Measurements from ENCODE around the gene ART1. TPM values are rescaled to one million over a fixed set of nuclear protein-coding genes. Genes with fewer than 3 reads are reported as not detected.

The ART1 gene
- total RNA-seq, 1 experiment from 2014 or later = not detected

DNA sequence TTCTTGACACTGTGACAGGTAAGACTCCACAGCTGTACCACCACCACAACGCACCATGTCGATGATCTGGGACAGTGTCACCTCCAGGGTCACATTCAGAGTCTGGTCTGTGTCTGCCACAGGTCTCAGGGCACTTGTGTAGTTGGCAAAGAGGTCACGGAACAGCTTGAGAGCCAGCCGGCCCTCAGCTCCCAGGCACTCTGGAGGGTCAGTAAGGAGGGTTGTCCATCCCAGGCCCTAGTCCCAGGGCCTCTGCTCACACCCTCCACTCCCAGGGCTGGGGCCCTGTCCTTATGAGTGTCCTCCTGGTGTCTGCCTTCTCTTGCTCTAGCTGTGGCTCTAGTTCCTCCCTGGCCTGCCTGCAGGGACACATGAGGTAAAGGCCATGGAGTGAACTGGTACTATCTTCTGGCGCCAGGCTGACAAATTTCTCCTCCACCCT, 24.8 kb downstream of the ART1 start (continued):
- TF ChIP-seq, protein P1, sequence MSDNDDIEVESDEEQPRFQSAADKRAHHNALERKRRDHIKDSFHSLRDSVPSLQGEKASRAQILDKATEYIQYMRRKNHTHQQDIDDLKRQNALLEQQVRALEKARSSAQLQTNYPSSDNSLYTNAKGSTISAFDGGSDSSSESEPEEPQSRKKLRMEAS (CRISPR knock-in tag; IDR thresholded peaks at IDR 0.05) = no peak
- no peak for TF ChIP-seq CREB1 (CRISPR knock-in tag; IDR thresholded peaks at IDR 0.05)
- no peak for TF ChIP-seq RELA (CRISPR knock-in tag; IDR thresholded peaks at IDR 0.05; ENCODE audit: borderline replicate concordance)

DNA sequence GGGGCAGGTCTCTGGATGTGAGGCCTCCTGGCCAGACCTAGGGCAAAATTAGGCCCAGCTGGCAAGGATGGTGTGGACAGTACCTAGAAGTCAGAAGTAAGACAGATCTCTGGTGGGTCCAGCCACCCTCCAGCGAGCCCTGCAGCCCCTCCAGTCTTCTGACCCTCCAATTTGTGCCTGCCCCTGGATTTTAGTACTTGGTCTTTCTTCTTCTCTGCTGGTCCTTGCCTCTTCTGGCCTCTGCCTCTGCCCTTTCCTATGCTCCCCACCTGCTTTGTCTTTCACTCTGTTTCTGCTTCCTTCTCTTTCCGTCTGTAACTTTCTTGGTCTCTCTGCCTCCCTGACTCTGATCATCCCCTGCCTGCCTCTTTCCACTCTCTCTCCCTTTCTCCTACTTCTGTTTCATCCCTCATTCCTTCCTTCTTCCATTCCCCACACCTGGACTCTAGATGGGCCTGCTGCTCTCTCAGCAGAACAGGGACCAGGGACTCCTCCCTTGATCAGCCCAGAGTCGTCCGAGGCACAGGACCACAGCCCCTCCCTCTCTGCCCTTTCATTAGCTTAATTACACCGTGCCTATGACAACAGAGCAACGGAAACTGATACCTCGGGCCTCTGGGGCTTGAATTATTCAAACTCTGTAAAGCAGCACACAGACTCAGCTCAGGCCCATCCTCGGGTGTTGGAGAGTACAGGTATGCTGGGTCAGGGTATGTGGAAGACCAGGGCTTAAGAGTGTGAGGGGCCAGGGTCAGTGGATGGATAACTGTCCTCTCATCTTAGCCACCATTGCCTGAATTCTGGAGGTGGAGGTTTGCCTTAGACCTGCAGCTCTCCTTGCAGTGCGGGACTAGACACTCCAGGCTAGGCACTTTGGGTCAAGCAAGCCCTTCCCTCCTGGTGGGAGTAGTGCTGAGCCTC, 26.7 kb downstream of the ART1 start, which contains the start of gene CHRNA10:
TSS of gene CHRNA10 (minus strand) at position 51 of the 921 bp plus-strand sequence. CDS start 72 bp downstream, outside the sequence.
- Mint-ChIP-seq H3K4me1 (peaks cover 3% of the 10 kb centered on the region; the same call in 1 of the 2 replicates), H3K27ac (peak within 1 kb of the TSS; percentile 69), H3K4me3 (no peak within 1 kb of the TSS), H3K9me3 (no peaks in the 10 kb centered on the region), H3K36me3 (peaks cover 31% of the 10 kb centered on the region), H3K27me3 (ENCODE audit: low read depth) (no peaks in the 10 kb centered on the region)
- CTCF ChIA-PET = interaction anchor here (1.2 kb wide), 1 partner anchor 29 kb away, joined by 3 read pairs; no protein-coding TSS in a partner anchor
- DNase-seq (ENCODE audit: low spot score) = no peak
- no peak for TF ChIP-seq ZNF416 (CRISPR knock-in tag; IDR thresholded peaks at IDR 0.05)
- no peak for TF ChIP-seq ATF1 (CRISPR knock-in tag; IDR thresholded peaks at IDR 0.05)
- TF ChIP-seq RORB (CRISPR knock-in tag; IDR thresholded peaks at IDR 0.05) = no peak
- TF ChIP-seq, protein P2, sequence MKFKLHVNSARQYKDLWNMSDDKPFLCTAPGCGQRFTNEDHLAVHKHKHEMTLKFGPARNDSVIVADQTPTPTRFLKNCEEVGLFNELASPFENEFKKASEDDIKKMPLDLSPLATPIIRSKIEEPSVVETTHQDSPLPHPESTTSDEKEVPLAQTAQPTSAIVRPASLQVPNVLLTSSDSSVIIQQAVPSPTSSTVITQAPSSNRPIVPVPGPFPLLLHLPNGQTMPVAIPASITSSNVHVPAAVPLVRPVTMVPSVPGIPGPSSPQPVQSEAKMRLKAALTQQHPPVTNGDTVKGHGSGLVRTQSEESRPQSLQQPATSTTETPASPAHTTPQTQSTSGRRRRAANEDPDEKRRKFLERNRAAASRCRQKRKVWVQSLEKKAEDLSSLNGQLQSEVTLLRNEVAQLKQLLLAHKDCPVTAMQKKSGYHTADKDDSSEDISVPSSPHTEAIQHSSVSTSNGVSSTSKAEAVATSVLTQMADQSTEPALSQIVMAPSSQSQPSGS (CRISPR knock-in tag; IDR thresholded peaks at IDR 0.05; ENCODE audit: borderline replicate concordance, low read depth) = no peak
- TF ChIP-seq NFATC4 (CRISPR knock-in tag; IDR thresholded peaks at IDR 0.05) = no peak
- ATAC-seq = peak; percentile 52
- POLR2A ChIA-PET = no interaction called here

DNA sequence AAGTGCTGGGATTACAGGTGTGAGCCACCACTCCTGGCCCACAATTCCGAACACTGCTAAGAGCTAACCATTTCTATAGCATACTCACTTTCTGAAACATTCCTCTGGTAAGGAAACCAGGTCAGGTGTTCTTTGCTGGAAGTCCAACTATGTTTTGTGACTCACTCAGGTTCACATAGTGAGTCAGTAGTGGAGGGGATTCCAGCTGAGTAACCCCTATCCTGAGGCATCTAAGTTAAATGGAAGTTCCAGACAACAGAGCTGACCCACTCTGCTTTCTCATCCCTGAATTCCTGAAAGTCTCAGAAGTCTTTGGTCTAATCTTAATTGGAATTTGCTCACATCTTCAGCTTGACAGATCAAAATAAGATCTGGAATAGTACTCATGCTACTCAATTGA, 29.3 kb downstream of the ART1 start:
- no peak for DNase-seq (ENCODE audit: low spot score)
- H3K9me3 Mint-ChIP-seq = no peaks in the 10 kb centered on the region
- H3K27me3 Mint-ChIP-seq (ENCODE audit: low read depth) = no peaks in the 10 kb centered on the region
- H3K36me3 Mint-ChIP-seq = peaks cover 52% of the 10 kb centered on the region
- POLR2A ChIA-PET = no interaction called here
- H3K4me1 Mint-ChIP-seq = peaks cover 3% of the 10 kb centered on the region; the same call in 1 of the 2 replicates
- H3K4me3 Mint-ChIP-seq = no peak overlapping the region
- H3K27ac Mint-ChIP-seq = 0 out of 2 replicates have a peak overlapping the region, but pooled peaks have one; percentile 10
- no peak for ATAC-seq
- CTCF ChIA-PET = interaction anchor here (1.2 kb wide), 1 partner anchor 9 kb away, joined by 3 read pairs; no protein-coding TSS in a partner anchor
- TF ChIP-seq, protein P3, sequence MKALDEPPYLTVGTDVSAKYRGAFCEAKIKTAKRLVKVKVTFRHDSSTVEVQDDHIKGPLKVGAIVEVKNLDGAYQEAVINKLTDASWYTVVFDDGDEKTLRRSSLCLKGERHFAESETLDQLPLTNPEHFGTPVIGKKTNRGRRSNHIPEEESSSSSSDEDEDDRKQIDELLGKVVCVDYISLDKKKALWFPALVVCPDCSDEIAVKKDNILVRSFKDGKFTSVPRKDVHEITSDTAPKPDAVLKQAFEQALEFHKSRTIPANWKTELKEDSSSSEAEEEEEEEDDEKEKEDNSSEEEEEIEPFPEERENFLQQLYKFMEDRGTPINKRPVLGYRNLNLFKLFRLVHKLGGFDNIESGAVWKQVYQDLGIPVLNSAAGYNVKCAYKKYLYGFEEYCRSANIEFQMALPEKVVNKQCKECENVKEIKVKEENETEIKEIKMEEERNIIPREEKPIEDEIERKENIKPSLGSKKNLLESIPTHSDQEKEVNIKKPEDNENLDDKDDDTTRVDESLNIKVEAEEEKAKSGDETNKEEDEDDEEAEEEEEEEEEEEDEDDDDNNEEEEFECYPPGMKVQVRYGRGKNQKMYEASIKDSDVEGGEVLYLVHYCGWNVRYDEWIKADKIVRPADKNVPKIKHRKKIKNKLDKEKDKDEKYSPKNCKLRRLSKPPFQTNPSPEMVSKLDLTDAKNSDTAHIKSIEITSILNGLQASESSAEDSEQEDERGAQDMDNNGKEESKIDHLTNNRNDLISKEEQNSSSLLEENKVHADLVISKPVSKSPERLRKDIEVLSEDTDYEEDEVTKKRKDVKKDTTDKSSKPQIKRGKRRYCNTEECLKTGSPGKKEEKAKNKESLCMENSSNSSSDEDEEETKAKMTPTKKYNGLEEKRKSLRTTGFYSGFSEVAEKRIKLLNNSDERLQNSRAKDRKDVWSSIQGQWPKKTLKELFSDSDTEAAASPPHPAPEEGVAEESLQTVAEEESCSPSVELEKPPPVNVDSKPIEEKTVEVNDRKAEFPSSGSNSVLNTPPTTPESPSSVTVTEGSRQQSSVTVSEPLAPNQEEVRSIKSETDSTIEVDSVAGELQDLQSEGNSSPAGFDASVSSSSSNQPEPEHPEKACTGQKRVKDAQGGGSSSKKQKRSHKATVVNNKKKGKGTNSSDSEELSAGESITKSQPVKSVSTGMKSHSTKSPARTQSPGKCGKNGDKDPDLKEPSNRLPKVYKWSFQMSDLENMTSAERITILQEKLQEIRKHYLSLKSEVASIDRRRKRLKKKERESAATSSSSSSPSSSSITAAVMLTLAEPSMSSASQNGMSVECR (CRISPR knock-in tag; IDR thresholded peaks at IDR 0.05; ENCODE audit: borderline replicate concordance) = no peak
- TF ChIP-seq PRRX2 (CRISPR knock-in tag; IDR thresholded peaks at IDR 0.05) (no peak), CBFB (CRISPR knock-in tag; IDR thresholded peaks at IDR 0.05; ENCODE audit: low read depth) (no peak), ZNF138 (CRISPR knock-in tag; conservative IDR thresholded peaks at IDR 0.05) (no peak), FOXJ3 (CRISPR knock-in tag; IDR thresholded peaks at IDR 0.05; ENCODE audit: borderline replicate concordance) (no peak), JUN (CRISPR knock-in tag; IDR thresholded peaks at IDR 0.05) (no peak), JAZF1 (CRISPR knock-in tag; IDR thresholded peaks at IDR 0.05) (no peak), RORB (CRISPR knock-in tag; IDR thresholded peaks at IDR 0.05) (no peak)
- TF ChIP-seq, protein P4, sequence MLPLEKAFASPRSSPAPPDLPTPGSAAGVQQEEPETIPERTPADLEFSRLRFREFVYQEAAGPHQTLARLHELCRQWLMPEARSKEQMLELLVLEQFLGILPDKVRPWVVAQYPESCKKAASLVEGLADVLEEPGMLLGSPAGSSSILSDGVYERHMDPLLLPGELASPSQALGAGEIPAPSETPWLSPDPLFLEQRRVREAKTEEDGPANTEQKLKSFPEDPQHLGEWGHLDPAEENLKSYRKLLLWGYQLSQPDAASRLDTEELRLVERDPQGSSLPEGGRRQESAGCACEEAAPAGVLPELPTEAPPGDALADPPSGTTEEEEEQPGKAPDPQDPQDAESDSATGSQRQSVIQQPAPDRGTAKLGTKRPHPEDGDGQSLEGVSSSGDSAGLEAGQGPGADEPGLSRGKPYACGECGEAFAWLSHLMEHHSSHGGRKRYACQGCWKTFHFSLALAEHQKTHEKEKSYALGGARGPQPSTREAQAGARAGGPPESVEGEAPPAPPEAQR (CRISPR knock-in tag; IDR thresholded peaks at IDR 0.05) = no peak
- TF ChIP-seq, protein P5, sequence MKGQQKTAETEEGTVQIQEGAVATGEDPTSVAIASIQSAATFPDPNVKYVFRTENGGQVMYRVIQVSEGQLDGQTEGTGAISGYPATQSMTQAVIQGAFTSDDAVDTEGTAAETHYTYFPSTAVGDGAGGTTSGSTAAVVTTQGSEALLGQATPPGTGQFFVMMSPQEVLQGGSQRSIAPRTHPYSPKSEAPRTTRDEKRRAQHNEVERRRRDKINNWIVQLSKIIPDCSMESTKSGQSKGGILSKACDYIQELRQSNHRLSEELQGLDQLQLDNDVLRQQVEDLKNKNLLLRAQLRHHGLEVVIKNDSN (CRISPR knock-in tag; IDR thresholded peaks at IDR 0.05) = no peak
- TF ChIP-seq, protein P6, sequence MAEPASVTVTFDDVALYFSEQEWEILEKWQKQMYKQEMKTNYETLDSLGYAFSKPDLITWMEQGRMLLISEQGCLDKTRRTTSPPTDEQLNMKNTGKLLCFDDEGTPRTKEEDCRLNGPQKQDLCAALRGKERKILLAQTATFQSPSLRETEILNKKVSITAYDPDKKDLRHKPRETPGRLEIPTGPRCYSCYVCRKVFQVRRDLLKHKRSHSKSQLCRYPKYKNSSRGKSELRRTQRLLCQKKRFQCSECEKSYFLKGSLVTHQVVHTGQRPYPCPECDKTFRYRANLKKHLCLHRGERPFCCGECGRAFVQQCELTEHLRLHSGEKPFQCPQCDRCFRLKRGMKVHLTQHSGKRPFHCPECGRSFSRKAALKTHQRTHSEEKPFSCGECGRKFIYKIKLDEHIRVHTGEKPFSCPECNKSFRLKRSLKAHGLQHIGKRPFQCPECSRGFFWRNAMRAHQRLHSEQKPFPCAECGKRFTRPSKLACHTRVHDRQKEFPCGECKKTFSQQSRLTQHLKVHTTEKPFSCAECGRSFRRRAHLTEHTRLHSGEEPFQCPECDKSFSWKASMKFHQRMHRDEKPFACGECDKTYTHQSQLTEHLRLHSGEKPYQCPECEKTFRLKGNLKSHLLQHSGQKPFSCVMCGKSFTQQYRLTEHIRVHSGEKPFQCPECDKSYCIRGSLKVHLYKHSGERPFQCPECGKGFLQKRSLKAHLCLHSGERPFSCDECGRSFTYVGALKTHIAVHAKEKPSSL (CRISPR knock-in tag; conservative IDR thresholded peaks at IDR 0.05) = no peak
- TF ChIP-seq, protein P7, sequence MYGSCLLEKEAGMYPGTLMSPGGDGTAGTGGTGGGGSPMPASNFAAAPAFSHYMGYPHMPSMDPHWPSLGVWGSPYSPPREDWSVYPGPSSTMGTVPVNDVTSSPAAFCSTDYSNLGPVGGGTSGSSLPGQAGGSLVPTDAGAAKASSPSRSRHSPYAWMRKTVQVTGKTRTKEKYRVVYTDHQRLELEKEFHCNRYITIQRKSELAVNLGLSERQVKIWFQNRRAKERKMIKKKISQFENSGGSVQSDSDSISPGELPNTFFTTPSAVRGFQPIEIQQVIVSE (CRISPR knock-in tag; IDR thresholded peaks at IDR 0.05; ENCODE audit: borderline replicate concordance) = no peak
